ENCODE measurements around the gene RAPSN.

- TF ChIP-seq CTCF (IDR thresholded peaks at IDR 0.05; ENCODE audit: low read length) (no peak), EZH2 (IDR thresholded peaks at IDR 0.05; ENCODE audit: borderline replicate concordance, low read length) (no peak)
Observed at GRCh38 chr11:47451436-47451835, 2.5 kb upstream of the RAPSN start.

Data from OCI-LY1 (cell line).